ELR (cell line): ENCODE results near the gene PHF1.
"Not testable (repeated sequence)": the region's sequence is repeated elsewhere in the genome, so short reads cannot be mapped to it uniquely, and the experiment has no call there.

ENCODE experiments used
- DNase-seq: peaks from one replicate; pipeline ENCODE4 v3.0.0-alpha.2; 2015; ENCODE audit warnings: low read depth

The PHF1 gene

GRCh38 chr6:33410711-33411631 lies at the start of gene PHF1:
Gene PHF1, plus strand, starts transcription at chr6:33411014. Its CDS starts 1,250 bp downstream, at chr6:33412264.
- DNase-seq, result peak; percentile 84

DNA sequence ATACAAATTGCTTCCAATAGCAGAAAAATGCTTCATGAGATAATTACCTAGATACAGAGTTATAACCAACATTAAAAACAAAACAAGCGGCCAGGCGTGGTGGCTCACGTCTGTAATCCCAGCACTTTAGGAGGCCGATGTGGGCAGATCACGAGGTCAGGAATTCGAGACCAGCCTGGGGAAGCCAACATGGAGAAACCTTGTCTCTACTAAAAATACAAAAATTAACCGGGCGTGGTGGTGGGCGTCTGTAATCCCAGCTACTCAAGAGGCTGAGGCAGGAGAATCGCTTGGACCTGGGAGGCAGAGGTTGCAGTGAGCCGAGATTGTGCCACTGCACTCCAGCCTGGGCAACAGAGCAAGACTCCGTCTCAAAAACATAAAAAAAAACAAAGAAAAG lies 47.3 kb upstream of the PHF1 start:
- not testable (repeated sequence) for DNase-seq

- DNase-seq, result peak; percentile 55
Observed at GRCh38 chr6:33364475-33365205, 46.2 kb upstream of the PHF1 start.

- DNase-seq, result not testable (repeated sequence)
Observed at GRCh38 chr6:33365206-33365971, 45.4 kb upstream of the PHF1 start.

GRCh38 chr6:33367009-33367714 lies 43.7 kb upstream of the PHF1 start:
- DNase-seq, result no peak

DNA sequence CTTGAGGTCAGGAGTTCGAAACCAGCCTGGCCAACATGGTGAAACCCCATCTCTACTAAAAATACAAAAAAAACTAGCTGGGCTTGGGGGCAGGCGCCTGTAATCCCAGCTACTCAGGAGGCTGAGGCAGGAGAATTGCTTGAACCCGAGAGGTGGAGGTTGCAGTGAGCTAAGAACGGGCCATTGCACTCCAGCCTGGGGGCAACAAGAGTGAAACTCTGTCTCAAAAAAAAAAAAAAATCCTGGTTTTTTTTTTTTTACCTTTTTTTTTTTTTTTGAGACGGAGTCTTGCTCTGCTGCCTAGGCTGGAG lies 43.1 kb upstream of the PHF1 start:
- not testable (repeated sequence) for DNase-seq

- DNase-seq, result not testable (repeated sequence)
Observed at GRCh38 chr6:33371901-33372300, 38.9 kb upstream of the PHF1 start.

DNA sequence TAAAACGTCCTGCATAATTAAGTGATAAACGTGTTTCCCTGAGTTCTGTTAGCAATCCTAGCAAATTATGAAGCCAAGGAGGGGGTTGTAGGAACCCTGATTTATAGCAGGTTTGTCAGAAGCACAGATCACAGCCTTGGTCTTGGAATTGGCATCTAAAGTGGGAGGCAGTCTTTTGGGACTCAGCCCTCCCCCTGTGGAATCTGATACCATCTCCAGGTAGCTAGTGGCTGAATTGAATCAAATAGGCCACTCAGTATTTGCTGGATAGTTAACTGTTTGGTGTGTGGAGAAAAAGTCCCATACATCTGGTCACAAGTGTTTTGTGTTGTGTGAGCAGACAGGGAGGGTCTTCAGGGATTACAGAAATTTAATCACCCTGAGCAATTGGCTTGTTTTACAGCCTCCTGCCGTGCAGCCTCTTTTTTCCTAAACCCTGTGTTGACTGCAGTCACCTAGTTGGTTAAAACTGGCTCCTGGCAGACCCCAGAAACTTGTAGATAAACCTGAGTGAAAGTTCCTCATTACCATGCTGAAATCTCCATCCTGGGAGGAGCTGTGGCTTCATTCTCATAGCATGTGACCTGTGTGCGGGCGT lies 38.2 kb upstream of the PHF1 start:
- no peak for DNase-seq

- no peak for DNase-seq
Observed at GRCh38 chr6:33373960-33374910, 36.6 kb upstream of the PHF1 start.

DNA sequence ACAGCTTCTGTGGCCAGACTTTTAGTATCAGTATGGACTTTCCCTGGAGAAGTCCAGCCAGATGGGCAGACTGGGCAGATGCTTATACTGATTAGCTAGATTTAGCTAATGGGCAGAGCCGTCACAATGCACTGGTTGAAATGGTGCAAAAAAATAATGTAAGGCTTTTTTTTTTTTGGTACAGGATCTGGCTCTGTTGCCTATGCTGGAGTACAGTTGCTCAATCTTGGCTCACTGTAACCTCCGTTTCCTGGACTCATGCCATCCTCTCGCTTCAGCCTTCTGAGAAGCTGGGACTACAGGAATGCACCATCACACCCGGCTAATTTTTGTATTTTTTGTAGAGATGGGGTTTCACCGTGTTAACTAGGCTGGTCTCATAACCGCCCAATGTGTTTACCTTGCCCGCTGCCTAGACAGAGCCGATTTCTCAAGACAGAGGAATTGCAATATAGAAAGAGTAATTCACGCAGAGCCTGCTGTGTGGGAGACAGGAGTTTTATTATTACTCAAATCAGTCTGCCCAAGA lies 35.6 kb upstream of the PHF1 start:
- DNase-seq, result peak; percentile 68

GRCh38 chr6:33377171-33377570 lies 33.6 kb upstream of the PHF1 start:
- no peak for DNase-seq

GRCh38 chr6:33379184-33379583 lies 31.6 kb upstream of the PHF1 start:
- not testable (repeated sequence) for DNase-seq

DNA sequence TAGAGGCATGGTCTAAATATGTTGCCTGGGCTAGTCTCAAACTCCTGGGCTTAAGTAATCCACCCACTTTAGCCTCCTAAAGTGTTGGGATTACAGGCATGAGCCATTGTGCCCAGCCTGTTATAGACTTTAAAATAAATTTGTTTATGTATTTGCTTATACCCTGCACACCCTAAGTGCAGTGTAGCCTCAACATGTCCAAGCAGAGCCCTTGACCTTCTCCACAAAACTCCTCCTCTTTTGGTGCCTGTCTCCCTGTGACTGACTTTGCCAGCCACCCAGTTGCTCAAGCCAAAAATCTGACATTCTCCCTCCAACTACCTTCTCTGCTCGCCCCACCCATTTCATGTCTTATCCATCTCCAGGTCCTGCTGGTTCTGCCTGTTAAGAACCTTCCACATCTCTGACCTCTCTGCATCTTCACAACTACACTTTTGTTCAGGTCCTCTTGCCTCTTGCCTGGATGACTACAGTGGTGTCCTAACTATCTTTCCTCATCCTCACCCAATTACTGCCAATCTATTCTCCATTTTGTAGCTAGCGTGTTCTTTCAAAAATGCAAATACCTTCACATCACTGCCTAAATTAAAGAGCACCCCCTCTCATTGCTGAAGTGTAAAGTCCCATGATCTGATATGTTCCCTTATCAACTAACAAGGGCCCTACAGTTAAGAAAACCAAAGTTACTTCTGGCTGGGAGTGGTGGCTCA lies 30.4 kb upstream of the PHF1 start:
- DNase-seq, result no peak

DNA sequence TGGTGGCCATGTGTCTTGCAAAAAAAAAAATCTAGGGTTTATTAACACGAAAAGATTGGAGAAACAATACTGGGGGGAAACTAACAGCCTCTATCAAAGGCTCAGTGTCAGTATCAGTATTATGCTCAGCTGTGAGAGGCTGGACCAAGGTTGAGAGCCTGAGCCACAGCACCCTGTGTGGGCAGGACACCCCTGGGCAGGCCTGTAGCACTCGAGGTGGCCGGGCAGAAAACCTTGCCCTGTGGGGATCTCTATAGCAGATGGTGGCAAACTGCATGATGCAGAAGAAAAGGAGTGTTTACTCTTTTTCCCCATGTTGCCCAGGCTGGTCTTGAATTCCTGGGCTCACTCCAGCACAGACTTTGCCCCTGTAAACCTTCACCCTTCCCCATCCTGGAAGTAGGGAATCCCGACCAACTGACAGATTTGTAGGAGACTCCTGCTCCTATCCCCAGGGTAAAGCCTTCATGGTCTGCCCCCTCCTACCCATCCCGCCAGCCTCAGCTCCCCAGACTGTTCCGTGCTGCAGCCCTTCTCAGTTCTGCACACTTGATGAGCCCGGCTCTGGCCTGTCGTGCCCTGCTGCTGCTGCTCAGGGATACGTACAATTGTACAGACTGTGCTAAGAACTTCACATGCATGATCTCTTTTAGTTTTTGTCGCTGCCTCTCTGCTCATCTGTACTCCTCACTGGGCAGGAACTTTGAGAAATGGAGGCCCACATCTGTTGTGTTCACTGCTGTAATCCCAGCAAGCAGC lies 27.2 kb upstream of the PHF1 start:
- no peak for DNase-seq

- DNase-seq, result peak; percentile 86
Observed at GRCh38 chr6:33384581-33385020, 26.2 kb upstream of the PHF1 start.

- no peak for DNase-seq
Observed at GRCh38 chr6:33390173-33390572, 20.6 kb upstream of the PHF1 start.

- DNase-seq, result no peak
Observed at GRCh38 chr6:33390767-33391277, 20.0 kb upstream of the PHF1 start.

- DNase-seq, result peak; percentile 100
Observed at GRCh38 chr6:33391278-33391921, 19.4 kb upstream of the PHF1 start, which contains the start of gene KIFC1. Gene KIFC1, plus strand, starts transcription at chr6:33391823. Its CDS starts 163 bp downstream, at chr6:33391986.
